ENCODE measurements around the gene ANKRD22.

DNA sequence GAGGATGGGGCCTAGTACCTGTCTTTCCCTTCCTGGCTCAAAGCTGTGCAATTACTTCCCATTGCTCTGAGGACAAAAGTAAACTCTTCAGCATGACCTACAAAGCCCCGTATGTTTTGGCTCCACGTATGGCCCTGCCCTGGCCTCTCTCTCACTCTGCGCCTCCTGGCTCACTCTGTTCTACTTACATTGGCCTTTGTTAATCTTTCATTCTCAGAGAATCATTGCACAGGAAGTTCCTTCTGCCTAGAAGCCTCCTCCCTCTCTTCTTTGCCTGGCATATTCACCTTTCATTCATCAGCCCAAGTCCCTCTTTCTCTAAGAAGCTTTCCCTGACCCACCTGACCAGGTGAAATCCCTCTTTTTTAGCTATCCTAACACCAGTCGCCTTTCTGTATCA is 25.3 kb downstream of the ANKRD22 start:
- no peak for TF ChIP-seq ZFP30 (CRISPR knock-in tag; IDR thresholded peaks at IDR 0.05)
- no peak for TF ChIP-seq ZFP3 (CRISPR knock-in tag; IDR thresholded peaks at IDR 0.05)
- no peak for TF ChIP-seq SNAI2 (CRISPR knock-in tag; IDR thresholded peaks at IDR 0.05)
- no peak for TF ChIP-seq ESRRG (CRISPR knock-in tag; IDR thresholded peaks at IDR 0.05)
- TF ChIP-seq, protein P1, sequence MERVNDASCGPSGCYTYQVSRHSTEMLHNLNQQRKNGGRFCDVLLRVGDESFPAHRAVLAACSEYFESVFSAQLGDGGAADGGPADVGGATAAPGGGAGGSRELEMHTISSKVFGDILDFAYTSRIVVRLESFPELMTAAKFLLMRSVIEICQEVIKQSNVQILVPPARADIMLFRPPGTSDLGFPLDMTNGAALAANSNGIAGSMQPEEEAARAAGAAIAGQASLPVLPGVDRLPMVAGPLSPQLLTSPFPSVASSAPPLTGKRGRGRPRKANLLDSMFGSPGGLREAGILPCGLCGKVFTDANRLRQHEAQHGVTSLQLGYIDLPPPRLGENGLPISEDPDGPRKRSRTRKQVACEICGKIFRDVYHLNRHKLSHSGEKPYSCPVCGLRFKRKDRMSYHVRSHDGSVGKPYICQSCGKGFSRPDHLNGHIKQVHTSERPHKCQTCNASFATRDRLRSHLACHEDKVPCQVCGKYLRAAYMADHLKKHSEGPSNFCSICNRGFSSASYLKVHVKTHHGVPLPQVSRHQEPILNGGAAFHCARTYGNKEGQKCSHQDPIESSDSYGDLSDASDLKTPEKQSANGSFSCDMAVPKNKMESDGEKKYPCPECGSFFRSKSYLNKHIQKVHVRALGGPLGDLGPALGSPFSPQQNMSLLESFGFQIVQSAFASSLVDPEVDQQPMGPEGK (CRISPR knock-in tag; IDR thresholded peaks at IDR 0.05; ENCODE audit: borderline replicate concordance) = no peak
- no peak for TF ChIP-seq PPARA (CRISPR knock-in tag; IDR thresholded peaks at IDR 0.05; ENCODE audit: borderline replicate concordance)
- no peak for TF ChIP-seq ISL1 (CRISPR knock-in tag; IDR thresholded peaks at IDR 0.05)
- no peak for TF ChIP-seq OSR1 (CRISPR knock-in tag; IDR thresholded peaks at IDR 0.05)
- TF ChIP-seq, protein P2, sequence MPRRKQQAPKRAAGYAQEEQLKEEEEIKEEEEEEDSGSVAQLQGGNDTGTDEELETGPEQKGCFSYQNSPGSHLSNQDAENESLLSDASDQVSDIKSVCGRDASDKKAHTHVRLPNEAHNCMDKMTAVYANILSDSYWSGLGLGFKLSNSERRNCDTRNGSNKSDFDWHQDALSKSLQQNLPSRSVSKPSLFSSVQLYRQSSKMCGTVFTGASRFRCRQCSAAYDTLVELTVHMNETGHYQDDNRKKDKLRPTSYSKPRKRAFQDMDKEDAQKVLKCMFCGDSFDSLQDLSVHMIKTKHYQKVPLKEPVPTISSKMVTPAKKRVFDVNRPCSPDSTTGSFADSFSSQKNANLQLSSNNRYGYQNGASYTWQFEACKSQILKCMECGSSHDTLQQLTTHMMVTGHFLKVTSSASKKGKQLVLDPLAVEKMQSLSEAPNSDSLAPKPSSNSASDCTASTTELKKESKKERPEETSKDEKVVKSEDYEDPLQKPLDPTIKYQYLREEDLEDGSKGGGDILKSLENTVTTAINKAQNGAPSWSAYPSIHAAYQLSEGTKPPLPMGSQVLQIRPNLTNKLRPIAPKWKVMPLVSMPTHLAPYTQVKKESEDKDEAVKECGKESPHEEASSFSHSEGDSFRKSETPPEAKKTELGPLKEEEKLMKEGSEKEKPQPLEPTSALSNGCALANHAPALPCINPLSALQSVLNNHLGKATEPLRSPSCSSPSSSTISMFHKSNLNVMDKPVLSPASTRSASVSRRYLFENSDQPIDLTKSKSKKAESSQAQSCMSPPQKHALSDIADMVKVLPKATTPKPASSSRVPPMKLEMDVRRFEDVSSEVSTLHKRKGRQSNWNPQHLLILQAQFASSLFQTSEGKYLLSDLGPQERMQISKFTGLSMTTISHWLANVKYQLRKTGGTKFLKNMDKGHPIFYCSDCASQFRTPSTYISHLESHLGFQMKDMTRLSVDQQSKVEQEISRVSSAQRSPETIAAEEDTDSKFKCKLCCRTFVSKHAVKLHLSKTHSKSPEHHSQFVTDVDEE (CRISPR knock-in tag; IDR thresholded peaks at IDR 0.05) = no peak
- TF ChIP-seq ARNTL (CRISPR knock-in tag; IDR thresholded peaks at IDR 0.05; ENCODE audit: borderline replicate concordance, low read depth) = no peak
- TF ChIP-seq, protein P3, sequence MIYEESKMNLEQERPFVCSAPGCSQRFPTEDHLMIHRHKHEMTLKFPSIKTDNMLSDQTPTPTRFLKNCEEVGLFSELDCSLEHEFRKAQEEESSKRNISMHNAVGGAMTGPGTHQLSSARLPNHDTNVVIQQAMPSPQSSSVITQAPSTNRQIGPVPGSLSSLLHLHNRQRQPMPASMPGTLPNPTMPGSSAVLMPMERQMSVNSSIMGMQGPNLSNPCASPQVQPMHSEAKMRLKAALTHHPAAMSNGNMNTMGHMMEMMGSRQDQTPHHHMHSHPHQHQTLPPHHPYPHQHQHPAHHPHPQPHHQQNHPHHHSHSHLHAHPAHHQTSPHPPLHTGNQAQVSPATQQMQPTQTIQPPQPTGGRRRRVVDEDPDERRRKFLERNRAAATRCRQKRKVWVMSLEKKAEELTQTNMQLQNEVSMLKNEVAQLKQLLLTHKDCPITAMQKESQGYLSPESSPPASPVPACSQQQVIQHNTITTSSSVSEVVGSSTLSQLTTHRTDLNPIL (CRISPR knock-in tag; IDR thresholded peaks at IDR 0.05; ENCODE audit: low read depth) = no peak

Data from SK-N-SH treated with all-trans-retinoic acid at 6 μM for 48 hours (cell line).